Stimulated activated CD4-positive, alpha-beta T cell treated with anti-CD3 and anti-CD28 coated beads, Interleukin-2, amount 100 ng/mL, for 48 hours (primary cell): ENCODE results near the gene PIP5K1C.
A peak's percentile ranks its signal among the peaks of the same experiment; 100 is the strongest.
"Not testable (repeated sequence)": the region's sequence is repeated elsewhere in the genome, so short reads cannot be mapped to it uniquely, and the experiment has no call there.

Experiments used
- DNase-seq, 2 donors: peaks; one replicate each; pipeline ENCODE4 v3.0.0-alpha.2; 2020

The PIP5K1C gene

DNA sequence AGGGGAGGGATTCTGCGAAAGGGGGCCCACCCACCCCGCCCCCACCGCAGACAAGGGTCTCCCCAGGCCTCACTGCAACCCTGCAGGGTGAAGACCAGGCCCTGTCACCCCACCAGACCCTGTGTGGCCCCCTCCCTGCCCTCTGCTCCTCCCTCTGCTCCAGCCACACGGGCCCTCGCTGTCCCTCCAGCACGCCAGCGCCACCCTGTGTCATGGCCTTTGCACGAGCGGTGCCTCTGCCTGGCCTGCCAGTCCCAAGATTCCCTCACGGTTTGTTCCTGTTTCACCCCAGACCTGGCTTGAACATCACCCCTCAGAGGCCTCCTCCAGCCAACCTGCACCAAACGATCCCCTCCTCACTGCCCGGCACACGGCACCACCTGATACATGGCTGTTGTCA is 27.3 kb downstream of the PIP5K1C start:
- no peak for DNase-seq

DNA sequence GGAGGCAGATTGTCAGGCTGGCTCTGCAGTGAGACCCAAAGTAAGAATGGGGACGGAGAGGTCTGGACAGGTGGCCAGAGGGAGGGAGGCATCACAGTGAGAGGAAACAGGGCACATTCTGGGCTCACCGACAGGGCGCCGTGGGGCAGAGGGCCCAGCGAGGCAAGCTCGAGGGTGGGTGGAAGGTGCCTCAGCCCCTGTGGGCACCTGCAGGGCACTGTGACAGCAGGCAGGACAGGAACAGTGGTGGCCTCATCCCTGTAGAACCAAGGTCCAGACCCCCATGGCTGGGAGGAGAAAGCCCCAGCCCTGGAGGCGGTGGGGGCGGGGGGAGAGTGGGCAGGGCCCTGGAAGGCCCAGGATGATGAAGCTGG is 27.7 kb downstream of the PIP5K1C start:
- DNase-seq: no peak

DNA sequence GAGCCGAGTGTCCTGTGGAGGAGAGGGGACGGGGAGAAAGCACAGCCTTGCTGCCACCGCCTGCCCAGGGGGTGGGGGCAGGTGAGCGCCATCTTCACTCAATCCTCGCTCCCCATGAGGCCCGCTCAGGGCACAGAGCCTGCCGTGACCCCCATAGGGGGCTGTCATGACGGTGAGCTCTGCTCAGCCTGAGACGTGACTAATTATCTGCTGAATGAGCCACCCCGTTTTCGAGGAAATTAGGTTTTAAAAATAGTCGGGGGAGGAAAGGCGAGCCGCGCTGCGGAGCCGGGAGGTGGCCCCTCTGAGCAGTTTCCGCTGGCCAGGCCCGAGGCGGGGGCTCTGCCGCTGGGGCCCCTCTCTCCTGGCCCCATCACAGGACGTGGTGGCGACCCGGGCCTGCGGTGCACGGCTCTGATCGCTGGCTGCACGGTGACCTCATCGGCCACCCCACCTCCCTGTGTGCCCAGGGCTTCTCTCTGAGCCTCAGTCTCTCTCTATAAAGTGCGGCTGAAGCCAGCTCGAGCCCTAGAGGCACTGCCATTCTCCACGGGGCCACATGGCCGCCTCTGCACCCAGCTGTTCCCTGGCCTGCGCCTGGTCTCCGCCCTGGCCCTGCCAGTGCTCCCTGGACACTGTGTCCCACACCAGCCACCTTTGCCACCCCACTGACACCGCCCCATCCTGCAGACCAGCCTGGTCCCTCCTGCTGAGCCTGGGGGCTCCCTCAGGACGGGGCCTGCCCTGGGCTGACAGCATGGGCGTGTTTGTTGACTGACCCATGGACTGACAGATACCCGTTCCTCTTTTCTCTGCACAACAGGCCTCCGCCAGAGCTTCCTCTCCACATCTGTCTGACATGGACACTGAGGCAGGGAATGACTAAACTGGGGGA is 28.3 kb downstream of the PIP5K1C start:
- peak in 1 of 2 donors; percentile 37 for DNase-seq

GRCh38 chr19:3670796-3671679 is 29.2 kb downstream of the PIP5K1C start:
- peak in 1 of 2 donors; percentile 37 for DNase-seq

- DNase-seq: no peak
These were observed 30.1 kb downstream of the PIP5K1C start for GRCh38 chr19:3669947-3670795.

DNA sequence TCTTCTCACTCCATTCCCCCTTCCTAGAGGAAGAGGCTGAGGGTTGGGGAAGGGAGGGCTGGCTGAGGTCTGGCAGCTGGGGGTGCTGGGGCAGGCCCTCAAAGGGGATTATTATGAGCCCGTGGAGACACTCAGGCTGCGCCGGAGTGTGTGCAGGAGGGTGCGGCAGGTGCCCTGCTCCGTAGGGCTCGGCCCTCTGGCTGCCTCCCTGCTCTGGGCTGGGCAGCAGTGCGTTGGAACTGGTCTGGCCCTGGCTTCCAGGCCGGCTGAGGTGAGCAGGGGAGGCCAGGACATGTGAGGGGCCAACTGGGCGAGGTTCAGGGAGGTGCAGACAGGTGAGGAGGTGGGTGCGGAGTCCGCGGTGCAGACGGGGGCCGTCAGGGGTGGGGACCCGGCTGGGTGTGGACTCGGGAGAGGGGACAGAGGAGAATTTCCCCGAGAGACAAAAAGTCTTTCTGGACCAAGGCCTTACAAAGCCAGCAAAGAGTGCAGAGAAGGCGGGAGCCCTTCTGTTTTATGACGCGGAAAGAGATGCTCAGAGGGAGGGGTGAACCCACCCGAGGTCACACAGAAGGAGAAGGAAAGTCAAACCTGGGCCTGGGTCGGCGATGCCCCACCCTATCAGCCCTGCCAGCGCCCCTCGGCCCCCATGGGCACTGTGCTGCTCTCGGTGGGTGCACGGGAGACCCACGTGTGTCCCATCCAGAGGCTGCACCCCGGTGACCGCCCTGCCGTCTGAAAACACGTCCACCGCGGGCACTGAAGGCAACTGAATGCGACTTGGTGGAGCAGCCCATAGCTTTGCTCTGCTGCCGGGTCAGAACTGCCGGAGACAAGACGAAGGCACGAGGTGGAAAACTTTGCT is 31.0 kb downstream of the PIP5K1C start:
- DNase-seq: no peak

- no peak for DNase-seq
These were observed 31.8 kb downstream of the PIP5K1C start for GRCh38 chr19:3668331-3669081.

DNA sequence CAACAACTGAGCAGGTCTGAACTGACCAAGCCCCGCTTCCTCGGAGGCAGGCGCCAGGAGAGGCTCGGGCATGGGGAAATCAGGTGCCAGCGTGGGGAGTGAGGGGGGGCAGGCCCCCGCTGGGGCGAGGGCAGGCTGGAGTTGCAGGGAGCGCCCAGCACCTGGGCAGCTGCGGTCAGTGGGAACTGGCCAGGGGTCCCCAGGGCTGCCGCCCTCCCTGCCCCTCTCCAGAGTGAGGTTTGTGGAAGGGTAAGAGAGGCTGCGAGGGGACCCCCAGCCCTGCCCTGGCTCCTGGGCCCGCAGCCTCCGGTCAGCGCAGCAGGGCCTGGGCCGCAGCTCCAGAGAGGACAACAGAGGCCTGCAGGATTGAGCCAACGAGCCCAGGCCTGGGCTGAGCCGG is 32.5 kb downstream of the PIP5K1C start:
- no peak for DNase-seq

DNA sequence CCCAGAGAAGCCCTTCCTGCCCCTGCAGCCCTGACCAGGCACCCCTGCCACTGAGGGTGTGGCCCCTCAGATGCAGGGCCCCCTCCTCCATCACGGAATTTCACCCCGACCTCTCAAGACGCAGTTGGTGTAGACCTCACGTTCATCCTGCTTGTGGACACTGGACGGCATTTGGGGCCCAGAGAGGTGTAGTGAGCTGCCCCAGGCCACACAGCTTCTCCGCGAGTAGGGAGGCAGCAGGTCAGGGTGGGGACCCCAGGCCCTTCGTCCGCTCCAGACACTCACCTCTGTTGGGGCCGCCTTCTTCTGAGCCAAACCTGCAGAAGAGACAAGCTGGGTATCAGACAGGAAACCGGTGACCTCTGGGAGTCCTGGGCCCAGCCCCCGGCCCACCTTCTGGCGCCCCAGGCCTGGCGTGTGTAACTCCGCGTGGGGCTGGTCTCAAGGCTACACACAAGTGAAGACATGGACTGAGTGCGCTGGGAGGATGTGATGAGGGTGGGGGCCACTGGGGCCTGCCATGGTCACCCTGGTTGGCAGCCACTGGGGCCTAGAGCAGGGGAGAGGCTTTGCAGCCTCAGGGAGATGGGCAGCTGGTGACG is 33.1 kb downstream of the PIP5K1C start:
- no peak for DNase-seq

- DNase-seq: not testable (repeated sequence)
These were observed 33.8 kb downstream of the PIP5K1C start for GRCh38 chr19:3666545-3666856.

GRCh38 chr19:3665681-3666544 is 34.4 kb downstream of the PIP5K1C start:
- peak; percentile 73 to 79 for DNase-seq

DNA sequence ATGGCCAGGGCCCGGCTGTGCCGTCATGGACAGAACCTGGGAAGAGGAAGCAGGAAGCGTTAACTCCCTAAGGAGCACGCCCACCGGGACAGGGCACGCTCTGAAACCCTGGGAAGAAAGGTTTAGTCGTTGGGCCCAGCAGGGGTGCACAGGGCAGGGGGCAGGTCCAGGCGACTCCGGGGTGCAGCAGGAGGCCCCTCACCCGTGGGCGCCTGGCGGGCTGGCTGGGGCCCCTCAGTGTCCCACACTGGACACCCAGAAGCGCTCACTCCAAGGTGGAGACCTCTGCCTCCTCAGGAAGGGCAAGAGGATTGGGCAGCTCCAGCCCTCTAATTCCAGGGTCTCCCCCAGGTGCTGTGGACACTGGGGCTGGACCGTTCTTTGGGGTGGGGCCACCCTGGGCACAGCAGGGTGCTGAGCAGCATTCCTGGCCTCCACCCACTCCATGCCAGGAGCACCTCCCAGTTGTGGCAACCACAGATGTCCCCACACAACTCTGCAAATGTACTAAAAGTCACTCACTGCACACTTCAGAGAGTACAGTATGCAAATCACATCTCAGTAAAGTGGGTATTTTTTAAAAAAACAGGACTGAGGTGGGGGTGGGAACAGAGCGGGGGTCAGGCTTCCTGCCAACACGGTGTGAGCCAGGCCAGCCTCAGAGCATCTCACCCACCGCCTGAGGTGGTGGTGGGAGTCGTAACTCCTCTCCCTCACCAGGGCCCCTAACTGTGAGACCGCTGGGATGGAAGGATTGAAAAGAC is 35.2 kb downstream of the PIP5K1C start:
- DNase-seq: no peak

GRCh38 chr19:3663838-3664237 is 36.4 kb downstream of the PIP5K1C start:
- DNase-seq: no peak

GRCh38 chr19:3661284-3662238 is 38.7 kb downstream of the PIP5K1C start:
- no peak for DNase-seq

DNA sequence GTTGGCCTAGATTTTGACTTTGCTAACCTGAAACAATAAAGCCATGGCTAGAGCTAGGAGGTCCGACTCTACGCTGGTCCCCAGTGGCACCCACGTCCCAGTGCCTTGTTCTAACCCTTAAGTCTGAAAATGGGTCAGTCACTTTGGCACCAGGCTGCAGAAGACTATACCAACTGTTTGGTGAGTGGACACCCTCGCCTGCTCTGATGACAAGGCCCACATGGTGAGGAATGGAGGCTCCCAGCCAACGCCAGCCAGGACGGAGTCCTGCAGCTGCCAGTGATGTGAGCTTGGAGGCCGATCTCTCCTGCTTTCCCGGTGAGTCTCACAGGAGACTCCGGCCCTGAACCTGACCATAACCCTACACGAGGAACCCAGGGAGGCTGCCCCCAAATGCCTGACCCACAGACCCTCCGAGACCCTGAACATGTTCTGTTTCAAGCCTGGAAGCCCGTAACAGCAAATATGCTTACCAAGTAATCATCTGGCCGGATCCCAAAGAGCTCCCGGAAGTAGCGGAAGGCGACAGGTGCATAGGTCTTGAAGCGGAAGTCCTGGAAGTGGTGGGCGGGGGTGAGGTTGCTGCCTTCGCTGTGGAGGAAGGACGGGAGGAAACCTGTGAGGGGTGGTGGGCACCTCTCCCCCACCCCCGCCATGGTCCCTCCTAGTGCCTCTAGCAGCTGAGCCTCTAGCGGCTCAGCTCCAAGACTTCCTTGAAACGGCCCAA is 39.6 kb downstream of the PIP5K1C start:
- DNase-seq: no peak

- DNase-seq: no peak
These were observed 40.5 kb downstream of the PIP5K1C start for GRCh38 chr19:3659746-3660112.
